Measurements from ENCODE around the gene MAD1L1.

GRCh38 chr7:1917221-1918062 is 315.3 kb downstream of the MAD1L1 start:
- no peak for TF ChIP-seq POLR2AphosphoS5 (IDR thresholded peaks at IDR 0.05; ENCODE audit: borderline replicate concordance, low read depth, low read length)
- TF ChIP-seq EZH2 (IDR thresholded peaks at IDR 0.05): no peak
